Measurements from ENCODE around the gene ATRNL1.
A peak's percentile ranks its signal among the peaks of the same experiment; 100 is the strongest.

The ATRNL1 gene

DNA sequence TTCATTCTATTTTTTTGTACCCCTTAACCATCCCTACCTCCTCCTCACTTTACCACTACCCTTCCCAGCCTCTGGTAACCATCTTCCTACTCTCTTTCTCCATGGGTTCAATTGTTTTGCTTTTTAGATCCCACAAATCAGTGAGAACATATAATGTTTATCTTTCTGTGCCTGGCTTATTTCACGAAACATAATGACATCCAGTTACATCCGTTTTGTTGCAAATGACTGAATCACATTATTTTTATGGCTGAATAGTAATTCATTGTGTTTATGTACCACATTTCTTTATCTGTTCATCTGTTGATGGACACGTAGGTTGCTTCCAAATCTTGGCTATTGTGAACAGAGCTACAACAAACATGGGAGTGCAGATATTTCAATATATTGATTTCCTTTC is 24.1 kb downstream of the ATRNL1 start:
- Histone ChIP-seq H2AFZ (ENCODE audit: low read length) (no peak overlapping the region), H3K36me3 (replicated peaks; ENCODE audit: insufficient read depth, low read length) (no peaks in the 10 kb centered on the region), H3K9me3 (replicated peaks; ENCODE audit: insufficient read depth, low read length) (no peaks in the 10 kb centered on the region), H3K4me2 (ENCODE audit: low read depth, low read length) (no peak overlapping the region), H3K9me2 (replicated peaks; ENCODE audit: insufficient read depth, low read length) (no peaks in the 10 kb centered on the region), H3K27ac (ENCODE audit: low read length) (no peak overlapping the region), H3K4me1 (ENCODE audit: low read length) (no peaks in the 10 kb centered on the region), H3K79me2 (ENCODE audit: low read length) (no peaks in the 10 kb centered on the region), H3K9ac (ENCODE audit: low read length) (no peak overlapping the region), H3K4me3 (ENCODE audit: low read length) (no peak overlapping the region), H4K20me1 (ENCODE audit: insufficient read depth, low read length) (no peaks in the 10 kb centered on the region), H3K27me3 (replicated peaks; ENCODE audit: insufficient read depth, low read length) (no peaks in the 10 kb centered on the region), H3F3A (ENCODE audit: insufficient read depth, low read length) (no peaks in the 10 kb centered on the region)
- no peak for DNase-seq
- TF ChIP-seq EZH2 (optimal IDR thresholded peaks at IDR 0.05; ENCODE audit: low read depth, low read length) (no peak), EZH2phosphoT487 (IDR thresholded peaks at IDR 0.05; ENCODE audit: low read length) (no peak)

DNA sequence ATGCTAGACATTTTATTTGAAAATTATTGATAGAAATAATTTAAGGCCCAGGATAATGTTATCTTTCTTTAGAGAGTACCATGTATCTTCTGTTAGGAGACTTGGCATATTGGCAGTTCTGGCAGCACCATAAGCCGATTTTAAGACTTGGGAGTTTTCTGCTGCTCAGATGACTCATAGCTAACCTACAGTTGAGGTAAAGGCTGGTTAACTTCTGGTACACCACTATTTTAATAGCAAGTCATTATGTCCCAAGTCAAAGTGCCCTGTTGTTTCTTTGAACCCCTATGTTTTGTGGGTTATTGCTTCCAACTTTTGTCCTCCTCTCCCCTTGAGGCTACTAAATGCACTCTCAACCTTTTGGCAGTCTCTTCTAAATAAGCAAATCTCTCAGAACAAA is 25.2 kb downstream of the ATRNL1 start:
- Histone ChIP-seq H3K36me3 (replicated peaks; ENCODE audit: insufficient read depth, low read length) (no peaks in the 10 kb centered on the region), H4K20me1 (ENCODE audit: insufficient read depth, low read length) (no peaks in the 10 kb centered on the region), H2AFZ (ENCODE audit: low read length) (no peak overlapping the region), H3K9me3 (replicated peaks; ENCODE audit: insufficient read depth, low read length) (no peaks in the 10 kb centered on the region), H3K79me2 (ENCODE audit: low read length) (no peaks in the 10 kb centered on the region), H3K9ac (ENCODE audit: low read length) (no peak overlapping the region), H3K27me3 (replicated peaks; ENCODE audit: insufficient read depth, low read length) (no peaks in the 10 kb centered on the region), H3K4me3 (ENCODE audit: low read length) (no peak overlapping the region), H3K4me2 (ENCODE audit: low read depth, low read length) (no peak overlapping the region), H3F3A (ENCODE audit: insufficient read depth, low read length) (no peaks in the 10 kb centered on the region), H3K27ac (ENCODE audit: low read length) (no peak overlapping the region), H3K9me2 (replicated peaks; ENCODE audit: insufficient read depth, low read length) (no peaks in the 10 kb centered on the region), H3K4me1 (ENCODE audit: low read length) (no peaks in the 10 kb centered on the region)
- no peak for TF ChIP-seq EZH2phosphoT487 (IDR thresholded peaks at IDR 0.05; ENCODE audit: low read length)
- no peak for TF ChIP-seq EZH2 (optimal IDR thresholded peaks at IDR 0.05; ENCODE audit: low read depth, low read length)
- TF ChIP-seq, protein P1, sequence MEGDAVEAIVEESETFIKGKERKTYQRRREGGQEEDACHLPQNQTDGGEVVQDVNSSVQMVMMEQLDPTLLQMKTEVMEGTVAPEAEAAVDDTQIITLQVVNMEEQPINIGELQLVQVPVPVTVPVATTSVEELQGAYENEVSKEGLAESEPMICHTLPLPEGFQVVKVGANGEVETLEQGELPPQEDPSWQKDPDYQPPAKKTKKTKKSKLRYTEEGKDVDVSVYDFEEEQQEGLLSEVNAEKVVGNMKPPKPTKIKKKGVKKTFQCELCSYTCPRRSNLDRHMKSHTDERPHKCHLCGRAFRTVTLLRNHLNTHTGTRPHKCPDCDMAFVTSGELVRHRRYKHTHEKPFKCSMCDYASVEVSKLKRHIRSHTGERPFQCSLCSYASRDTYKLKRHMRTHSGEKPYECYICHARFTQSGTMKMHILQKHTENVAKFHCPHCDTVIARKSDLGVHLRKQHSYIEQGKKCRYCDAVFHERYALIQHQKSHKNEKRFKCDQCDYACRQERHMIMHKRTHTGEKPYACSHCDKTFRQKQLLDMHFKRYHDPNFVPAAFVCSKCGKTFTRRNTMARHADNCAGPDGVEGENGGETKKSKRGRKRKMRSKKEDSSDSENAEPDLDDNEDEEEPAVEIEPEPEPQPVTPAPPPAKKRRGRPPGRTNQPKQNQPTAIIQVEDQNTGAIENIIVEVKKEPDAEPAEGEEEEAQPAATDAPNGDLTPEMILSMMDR (IDR thresholded peaks at IDR 0.05; ENCODE audit: low read length) = no peak
- DNase-seq = no peak

DNA sequence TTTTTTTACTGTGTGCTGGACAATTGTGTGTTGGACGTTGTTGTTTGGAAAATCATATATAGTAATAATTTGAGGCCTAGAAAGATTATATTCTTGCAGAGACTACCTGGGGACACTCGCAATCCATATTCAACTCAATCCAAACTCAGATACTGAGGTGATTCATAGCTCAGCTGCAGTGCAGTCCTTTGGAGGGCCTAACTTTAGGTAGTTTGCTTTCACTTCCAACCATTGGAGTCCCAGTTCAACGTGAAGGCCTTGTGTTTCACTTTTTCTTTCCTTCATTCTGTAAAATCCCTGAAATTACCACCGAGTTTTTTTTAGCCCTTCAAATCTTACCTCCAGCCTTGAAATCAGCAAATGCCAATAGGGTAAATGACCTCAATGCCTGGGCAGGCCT is 32.3 kb downstream of the ATRNL1 start:
- no peak for TF ChIP-seq EZH2 (optimal IDR thresholded peaks at IDR 0.05; ENCODE audit: low read depth, low read length)
- no peak for TF ChIP-seq EZH2phosphoT487 (IDR thresholded peaks at IDR 0.05; ENCODE audit: low read length)
- TF ChIP-seq, protein P1 (IDR thresholded peaks at IDR 0.05; ENCODE audit: low read length) = no peak
- DNase-seq = no peak

DNA sequence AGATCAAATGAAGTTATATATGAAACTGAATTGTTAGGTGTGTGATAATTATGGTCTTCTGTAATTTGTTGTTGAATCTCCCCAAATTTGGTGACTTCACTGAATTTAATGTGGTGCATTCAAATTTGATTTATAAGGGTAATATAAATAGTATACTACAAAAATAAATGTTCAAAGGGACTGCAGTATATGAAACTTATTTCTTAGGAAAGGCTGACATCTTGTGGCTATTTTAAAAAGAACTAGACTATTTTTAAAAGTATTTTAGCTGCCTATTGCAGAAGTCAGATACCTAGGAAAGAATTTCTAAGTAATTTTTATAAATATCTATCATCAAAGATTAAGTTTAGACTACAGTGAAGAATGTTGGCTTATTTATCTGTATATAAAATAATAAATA is 36.6 kb downstream of the ATRNL1 start:
- Histone ChIP-seq H3F3A (ENCODE audit: insufficient read depth, low read length) (no peaks in the 10 kb centered on the region), H4K20me1 (ENCODE audit: insufficient read depth, low read length) (no peaks in the 10 kb centered on the region), H3K9me2 (replicated peaks; ENCODE audit: insufficient read depth, low read length) (no peaks in the 10 kb centered on the region), H3K27ac (ENCODE audit: low read length) (no peak overlapping the region), H3K4me2 (ENCODE audit: low read depth, low read length) (no peak overlapping the region), H3K4me1 (ENCODE audit: low read length) (no peaks in the 10 kb centered on the region), H3K9ac (ENCODE audit: low read length) (no peak overlapping the region), H2AFZ (ENCODE audit: low read length) (no peak overlapping the region), H3K4me3 (ENCODE audit: low read length) (no peak overlapping the region), H3K9me3 (replicated peaks; ENCODE audit: insufficient read depth, low read length) (no peaks in the 10 kb centered on the region), H3K27me3 (replicated peaks; ENCODE audit: insufficient read depth, low read length) (no peaks in the 10 kb centered on the region), H3K36me3 (replicated peaks; ENCODE audit: insufficient read depth, low read length) (no peaks in the 10 kb centered on the region), H3K79me2 (ENCODE audit: low read length) (no peaks in the 10 kb centered on the region)
- peak; percentile 51 for DNase-seq
- TF ChIP-seq, protein P1 (IDR thresholded peaks at IDR 0.05; ENCODE audit: low read length) = peak; percentile 30
- no peak for TF ChIP-seq EZH2 (optimal IDR thresholded peaks at IDR 0.05; ENCODE audit: low read depth, low read length)
- no peak for TF ChIP-seq EZH2phosphoT487 (IDR thresholded peaks at IDR 0.05; ENCODE audit: low read length)

More for the DNA sequence above, 32.3 kb downstream of the ATRNL1 start:
- H3K4me2 ChIP-seq (ENCODE audit: low read depth, low read length) = no peak overlapping the region
- no peaks in the 10 kb centered on the region for H3K79me2 ChIP-seq (ENCODE audit: low read length)
- H3K9me3 ChIP-seq (replicated peaks; ENCODE audit: insufficient read depth, low read length) = no peaks in the 10 kb centered on the region
- no peaks in the 10 kb centered on the region for H4K20me1 ChIP-seq (ENCODE audit: insufficient read depth, low read length)
- H3K27me3 ChIP-seq (replicated peaks; ENCODE audit: insufficient read depth, low read length) = no peaks in the 10 kb centered on the region
- H3K27ac ChIP-seq (ENCODE audit: low read length) = no peak overlapping the region
- H3K9me2 ChIP-seq (replicated peaks; ENCODE audit: insufficient read depth, low read length) = no peaks in the 10 kb centered on the region
- H3K36me3 ChIP-seq (replicated peaks; ENCODE audit: insufficient read depth, low read length) = no peaks in the 10 kb centered on the region
- no peaks in the 10 kb centered on the region for H3F3A ChIP-seq (ENCODE audit: insufficient read depth, low read length)
- H3K4me1 ChIP-seq (ENCODE audit: low read length) = no peaks in the 10 kb centered on the region
- H3K4me3 ChIP-seq (ENCODE audit: low read length) = no peak overlapping the region
- H2AFZ ChIP-seq (ENCODE audit: low read length) = no peak overlapping the region
- no peak overlapping the region for H3K9ac ChIP-seq (ENCODE audit: low read length)

Data from MM.1S (cell line).